Type B pancreatic cell (in vitro differentiated cells): ENCODE data around the gene EYA3. TPM values are rescaled to one million over a fixed set of nuclear protein-coding genes. Genes with fewer than 3 reads are reported as not detected.

ENCODE experiments used
- DNase-seq: peaks from one replicate; pipeline ENCODE4 v3.0.0; 2021; ENCODE audit warnings: mixed read lengths; ENCODE audit not compliant: unreplicated experiment; ENCODE audit errors: extremely low spot score
- H3K27ac Mint-ChIP-seq: 2 replicates; pipeline ENCODE4 v1.8.0; 2021; ENCODE audit warnings: mild to moderate bottlenecking, mixed read lengths
- H3K27me3 Mint-ChIP-seq: 2 replicates; pipeline ENCODE4 v1.8.0; 2021; ENCODE audit warnings: mixed read lengths
- H3K36me3 Mint-ChIP-seq: 2 replicates; pipeline ENCODE4 v1.8.0; 2021; ENCODE audit warnings: mixed read lengths
- H3K4me1 Mint-ChIP-seq: one replicate; pipeline ENCODE4 v1.8.0; 2021; ENCODE audit warnings: mixed read lengths; ENCODE audit not compliant: unreplicated experiment
- H3K4me3 Mint-ChIP-seq: 2 replicates; pipeline ENCODE4 v1.8.0; 2021; ENCODE audit warnings: mild to moderate bottlenecking, mixed read lengths
- H3K9me3 Mint-ChIP-seq: 2 replicates; pipeline ENCODE4 v1.8.0; 2021; ENCODE audit warnings: mixed read lengths
- CTCF ChIP-seq: fragments of 200-600 bp; sonication (generic); conservative IDR thresholded peaks from 2 replicates; pipeline ENCODE4 v1.5.0; 2021; ENCODE audit warnings: antibody characterized with exemption, mild to moderate bottlenecking
- total RNA-seq: library from RNA; stranded (reverse); gene quantifications from 2 replicates; pipeline ENCODE4 v1.2.1, GENCODE V29; 2021; ENCODE audit warnings: low replicate concordance

EYA3 gene
- total RNA-seq, 1 donor from 2014 or later: 35.4 TPM

- DNase-seq: no peak
- no peaks in the 10 kb centered on the region for H3K4me1 Mint-ChIP-seq
- H3K27ac Mint-ChIP-seq: no peak overlapping the region
- H3K9me3 Mint-ChIP-seq: no peaks in the 10 kb centered on the region
- no peaks in the 10 kb centered on the region for H3K36me3 Mint-ChIP-seq
- no peaks in the 10 kb centered on the region for H3K27me3 Mint-ChIP-seq
- no peak overlapping the region for H3K4me3 Mint-ChIP-seq
- no peak for TF ChIP-seq CTCF
These were observed 22.7 kb upstream of the EYA3 start for GRCh38 chr1:28111157-28111556.

GRCh38 chr1:28110555-28110954 lies 22.1 kb upstream of the EYA3 start:
- H3K4me1 Mint-ChIP-seq: no peaks in the 10 kb centered on the region
- H3K36me3 Mint-ChIP-seq: no peaks in the 10 kb centered on the region
- H3K9me3 Mint-ChIP-seq: no peaks in the 10 kb centered on the region
- no peaks in the 10 kb centered on the region for H3K27me3 Mint-ChIP-seq
- no peak for DNase-seq
- no peak for TF ChIP-seq CTCF
- H3K4me3 Mint-ChIP-seq: no peak overlapping the region
- H3K27ac Mint-ChIP-seq: no peak overlapping the region

- H3K27ac Mint-ChIP-seq: no peak overlapping the region
- H3K4me3 Mint-ChIP-seq: no peak overlapping the region
- DNase-seq: no peak
- H3K36me3 Mint-ChIP-seq: no peaks in the 10 kb centered on the region
- TF ChIP-seq CTCF: no peak
- H3K27me3 Mint-ChIP-seq: no peaks in the 10 kb centered on the region
- H3K4me1 Mint-ChIP-seq: peaks cover 7% of the 10 kb centered on the region
- H3K9me3 Mint-ChIP-seq: no peaks in the 10 kb centered on the region
These were observed 21.2 kb upstream of the EYA3 start for GRCh38 chr1:28109639-28110038.

- H3K4me3 Mint-ChIP-seq: no peak overlapping the region
- H3K27me3 Mint-ChIP-seq: no peaks in the 10 kb centered on the region
- H3K27ac Mint-ChIP-seq: no peak overlapping the region
- H3K36me3 Mint-ChIP-seq: no peaks in the 10 kb centered on the region
- no peak for DNase-seq
- no peaks in the 10 kb centered on the region for H3K9me3 Mint-ChIP-seq
- TF ChIP-seq CTCF: no peak
- H3K4me1 Mint-ChIP-seq: peaks cover 11% of the 10 kb centered on the region
These were observed 19.6 kb upstream of the EYA3 start for GRCh38 chr1:28108001-28108400.

GRCh38 chr1:28104866-28105467 lies 16.6 kb upstream of the EYA3 start:
- Mint-ChIP-seq H3K27me3 (no peaks in the 10 kb centered on the region), H3K9me3 (no peaks in the 10 kb centered on the region), H3K27ac (peak overlapping the region; percentile 62), H3K4me1 (peaks cover 11% of the 10 kb centered on the region), H3K36me3 (no peaks in the 10 kb centered on the region), H3K4me3 (peak overlapping the region; percentile 82)
- TF ChIP-seq CTCF: no peak
- DNase-seq: peak; percentile 45

GRCh38 chr1:28102189-28102588 lies 13.8 kb upstream of the EYA3 start:
- no peaks in the 10 kb centered on the region for H3K36me3 Mint-ChIP-seq
- H3K4me3 Mint-ChIP-seq: no peak overlapping the region
- DNase-seq: no peak
- no peaks in the 10 kb centered on the region for H3K9me3 Mint-ChIP-seq
- no peak overlapping the region for H3K27ac Mint-ChIP-seq
- TF ChIP-seq CTCF: no peak
- no peaks in the 10 kb centered on the region for H3K27me3 Mint-ChIP-seq
- peaks cover 11% of the 10 kb centered on the region for H3K4me1 Mint-ChIP-seq
